GM21825 (cell line): ENCODE measurements around the gene NPIPB13.
"Not testable (repeated sequence)": the region's sequence is repeated elsewhere in the genome, so short reads cannot be mapped to it uniquely, and the experiment has no call there.

ENCODE experiments used
- ATAC-seq: cut with Tn5 transposase; IDR thresholded peaks from one replicate; pipeline ENCODE4 v1.9.1; 2021; ENCODE audit warnings: mild to moderate bottlenecking, moderate library complexity; ENCODE audit not compliant: unreplicated experiment

NPIPB13 gene

GRCh38 chr16:30248379-30248778 lies at the start of gene NPIPB13:
TSS of gene NPIPB13 (minus strand) at chr16:30248479. CDS start at chr16:30245573, 2,906 bp downstream.
- ATAC-seq, result not testable (repeated sequence)

GRCh38 chr16:30282357-30282756 lies 34.1 kb upstream of the NPIPB13 start:
- ATAC-seq, result not testable (repeated sequence)

- ATAC-seq, result not testable (repeated sequence)
Measured at GRCh38 chr16:30278523-30278922, 30.2 kb upstream of the NPIPB13 start.

GRCh38 chr16:30217082-30217481 lies 31.2 kb downstream of the NPIPB13 start:
- ATAC-seq, result not testable (repeated sequence)

- not testable (repeated sequence) for ATAC-seq
Measured at GRCh38 chr16:30211414-30211813, 36.9 kb downstream of the NPIPB13 start.

- not testable (repeated sequence) for ATAC-seq
Measured at GRCh38 chr16:30209032-30209431, 39.2 kb downstream of the NPIPB13 start.

GRCh38 chr16:30207063-30207704 lies 41.1 kb downstream of the NPIPB13 start:
- ATAC-seq, result not testable (repeated sequence)

- ATAC-seq, result not testable (repeated sequence)
Measured at GRCh38 chr16:30206252-30206651, 42.0 kb downstream of the NPIPB13 start.

GRCh38 chr16:30205541-30206236 lies 42.6 kb downstream of the NPIPB13 start:
- not testable (repeated sequence) for ATAC-seq

GRCh38 chr16:30199608-30200343 lies 48.5 kb downstream of the NPIPB13 start:
- ATAC-seq, result not testable (repeated sequence)

GRCh38 chr16:30199049-30199448 lies 49.2 kb downstream of the NPIPB13 start, which contains the start of gene SULT1A3:
TSS of gene SULT1A3 (plus strand) at chr16:30199255. CDS start at chr16:30200729, 1,474 bp downstream.
- not testable (repeated sequence) for ATAC-seq
